ENCODE results near the gene HDAC10. TPM values are rescaled to one million over a fixed set of nuclear protein-coding genes. Genes with fewer than 3 reads are reported as not detected.

HDAC10 gene
- total and polyA plus RNA-seq, 10 of the 15 experiments (the other 5 are each of a cell fraction or from before 2014, with no cell fraction given): 0.26 to 48.6 (median 5.0) TPM

DNA sequence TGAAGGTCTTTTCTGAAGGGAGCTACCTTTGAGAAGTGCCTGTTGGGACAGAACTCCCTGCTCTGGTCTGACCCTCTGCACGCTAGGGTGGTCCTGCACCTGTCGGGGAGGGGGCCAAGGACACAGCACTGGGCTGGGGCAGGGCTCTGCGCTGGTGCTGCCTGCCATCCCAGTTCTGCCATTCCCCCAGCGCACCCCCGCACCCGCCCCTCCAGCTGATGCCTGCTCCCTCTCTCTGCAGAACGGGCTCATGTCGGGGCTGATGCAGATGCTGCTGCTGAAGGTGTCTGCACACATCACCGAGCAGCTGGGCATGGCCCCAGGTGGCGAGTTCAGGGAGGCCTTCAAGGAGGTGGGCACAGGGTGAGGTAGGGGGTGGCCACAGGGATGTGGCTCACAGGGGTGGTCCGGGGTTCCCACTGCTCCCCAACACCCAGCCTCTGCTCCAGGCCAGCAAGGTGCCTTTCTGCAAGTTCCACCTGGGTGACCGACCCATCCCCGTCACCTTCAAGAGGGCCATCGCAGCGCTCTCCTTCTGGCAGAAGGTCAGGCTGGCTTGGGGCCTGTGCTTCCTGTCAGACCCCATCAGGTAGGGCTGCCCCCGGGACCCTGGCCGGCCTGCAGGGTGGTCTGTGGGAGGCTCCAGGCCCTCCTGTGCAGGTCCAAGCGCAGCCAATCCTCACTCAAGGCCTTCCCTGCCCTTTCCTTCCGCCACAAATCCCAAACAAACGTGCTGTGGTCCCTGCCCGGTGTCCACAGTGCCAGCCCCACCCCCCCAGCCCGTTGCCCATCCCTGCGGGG is 53.9 kb downstream of the HDAC10 start:
- Histone ChIP-seq H3K9ac (ENCODE audit: control insufficient read depth, insufficient read depth, low read length) (no peak overlapping the region), H2AFZ (ENCODE audit: control insufficient read depth, low read depth, low read length) (no peak overlapping the region), H3K27ac (ENCODE audit: control insufficient read depth, insufficient read depth) (no peak overlapping the region), H3K4me1 (ENCODE audit: control insufficient read depth, insufficient read depth, low read length) (peaks cover 37% of the 10 kb centered on the region), H3K4me2 (ENCODE audit: control insufficient read depth, insufficient read depth) (no peak overlapping the region), H4K20me1 (ENCODE audit: control insufficient read depth, insufficient read depth) (no peaks in the 10 kb centered on the region), H3K79me2 (ENCODE audit: control insufficient read depth, insufficient read depth, low read length) (peaks cover 30% of the 10 kb centered on the region), H3K36me3 (ENCODE audit: control insufficient read depth in 2 of 2, insufficient read depth in 2 of 2, low read length in 1 of 2) (peaks cover 0 to 45% of the 10 kb centered on the region in 2 experiments; a peak in 3 of 4 replicates), H3K9me3 (replicated peaks; ENCODE audit: control insufficient read depth, insufficient read depth, low read length) (no peaks in the 10 kb centered on the region), H3K4me3 (no peak overlapping the region), H3K27me3 (replicated peaks in 1 of 2; ENCODE audit: control insufficient read depth in 2 of 2, insufficient read depth in 2 of 2, low read length in 1 of 2) (no peaks in the 10 kb centered on the region)
- in situ Hi-C loops (cut with MboI) (no loop called here), intact Hi-C loops (cut with micrococcal nuclease; ENCODE audit: unreplicated experiment) (loop anchor here (10.0 kb wide), 1 partner anchor 262 kb away; no protein-coding TSS in a partner anchor)
- DNase-seq (ENCODE audit: low read depth, low spot score): no peak
- FAIRE-seq: no peak
- TF ChIP-seq KLF5 (IDR thresholded peaks at IDR 0.05; ENCODE audit: partially characterized antibody) (no peak), ASH2L (IDR thresholded peaks at IDR 0.05; ENCODE audit: borderline replicate concordance, low read depth) (no peak), POLR2A (IDR thresholded peaks at IDR 0.05; ENCODE audit: low read depth, low read length) (peak; percentile 12; the same call in 1 of the 2 replicates), SMAD5 (IDR thresholded peaks at IDR 0.05; ENCODE audit: low read depth) (no peak), EGR1 (IDR thresholded peaks at IDR 0.05; ENCODE audit: borderline replicate concordance in 1 of 2, low read depth in 2 of 2, low read length in 2 of 2) (peak in 1 of 2 experiments; percentile 4; a peak in 1 of 3 replicates), CHD1 (IDR thresholded peaks at IDR 0.05; ENCODE audit: low read depth, low read length) (no peak), SMC3 (IDR thresholded peaks at IDR 0.05; ENCODE audit: borderline replicate concordance, low read length) (no peak)
- ChIA-PET SMC1A (ENCODE audit: uncharacterized antibody, unreplicated experiment) (no interaction called here), CTCF (interaction anchor here (1.2 kb wide), 1 partner anchor 24 kb away, joined by 3 read pairs; no protein-coding TSS in a partner anchor), POLR2A (no interaction called here), RAD21 (ENCODE audit: unreplicated experiment) (interaction anchor here (1.5 kb wide), 1 partner anchor 10 kb away, joined by 3 read pairs; no protein-coding TSS in a partner anchor)
- BruUV-seq (replicated peaks): no TSS peak
- no peak for ATAC-seq
- WGBS (ENCODE audit: insufficient coverage, insufficient replicate concordance, low lambda C conversion rate, missing lambda C conversion rate): 71% methylated on average over 12 of the region's 23 CpGs

All from GM12878 (cell line).